ENCODE measurements around the gene GLG1. TPM values are rescaled to one million over a fixed set of nuclear protein-coding genes. Genes with fewer than 3 reads are reported as not detected.

The GLG1 gene
- total RNA-seq, 1 donor from 2014 or later = 81.4 TPM

- intact Hi-C loops (cut with micrococcal nuclease) = no loop called here
- ATAC-seq (ENCODE audit: low read depth) (no peak), DNase-seq (no peak)
- peaks cover 81% of the 10 kb centered on the region for H3K36me3 Mint-ChIP-seq (ENCODE audit: low read depth)
- no peak overlapping the region for H3K4me3 Mint-ChIP-seq
- ChIA-PET CTCF (no interaction called here), POLR2A (no interaction called here)
- no peaks in the 10 kb centered on the region for H3K4me1 Mint-ChIP-seq
- H3K27me3 Mint-ChIP-seq = no peaks in the 10 kb centered on the region
- no peak overlapping the region for H3K27ac Mint-ChIP-seq
- no peak for TF ChIP-seq CTCF (IDR thresholded peaks at IDR 0.05)
- H3K9me3 Mint-ChIP-seq = no peaks in the 10 kb centered on the region
These were observed 121.0 kb downstream of the GLG1 start for GRCh38 chr16:74485916-74486315.

- DNase-seq (no peak), ATAC-seq (ENCODE audit: low read depth) (no peak)
- Mint-ChIP-seq H3K27me3 (no peaks in the 10 kb centered on the region), H3K4me3 (no peak overlapping the region), H3K27ac (no peak overlapping the region), H3K36me3 (ENCODE audit: low read depth) (peaks cover 81% of the 10 kb centered on the region), H3K9me3 (no peaks in the 10 kb centered on the region), H3K4me1 (no peaks in the 10 kb centered on the region)
- ChIA-PET POLR2A (no interaction called here), CTCF (no interaction called here)
- TF ChIP-seq CTCF (IDR thresholded peaks at IDR 0.05) = no peak
- intact Hi-C loops (cut with micrococcal nuclease) = no loop called here
These were observed 126.5 kb downstream of the GLG1 start for GRCh38 chr16:74480150-74481029.

GRCh38 chr16:74477226-74477625, 129.7 kb downstream of the GLG1 start:
- Mint-ChIP-seq H3K4me3 (no peak overlapping the region), H3K36me3 (ENCODE audit: low read depth) (peaks cover 82% of the 10 kb centered on the region), H3K27me3 (no peaks in the 10 kb centered on the region), H3K4me1 (peaks cover 4% of the 10 kb centered on the region), H3K9me3 (no peaks in the 10 kb centered on the region), H3K27ac (no peak overlapping the region)
- CTCF ChIA-PET = no interaction called here
- POLR2A ChIA-PET = no interaction called here
- DNase-seq (no peak), ATAC-seq (ENCODE audit: low read depth) (no peak)
- no peak for TF ChIP-seq CTCF (IDR thresholded peaks at IDR 0.05)
- intact Hi-C loops (cut with micrococcal nuclease) = no loop called here

GRCh38 chr16:74474416-74474815, 132.5 kb downstream of the GLG1 start:
- ChIA-PET CTCF (no interaction called here), POLR2A (interaction anchor here (0.7 kb wide), 1 partner anchor 20 kb away, joined by 6 read pairs; no protein-coding TSS in a partner anchor)
- Mint-ChIP-seq H3K4me3 (no peak overlapping the region), H3K4me1 (peaks cover 5% of the 10 kb centered on the region), H3K27me3 (no peaks in the 10 kb centered on the region), H3K9me3 (no peaks in the 10 kb centered on the region), H3K36me3 (ENCODE audit: low read depth) (peaks cover 89% of the 10 kb centered on the region), H3K27ac (no peak overlapping the region)
- no peak for TF ChIP-seq CTCF (IDR thresholded peaks at IDR 0.05)
- intact Hi-C loops (cut with micrococcal nuclease) = no loop called here
- no peak for ATAC-seq (ENCODE audit: low read depth)
- DNase-seq = no peak

GRCh38 chr16:74472540-74472939, 134.4 kb downstream of the GLG1 start:
- ATAC-seq (ENCODE audit: low read depth) (no peak), DNase-seq (no peak)
- H3K27me3 Mint-ChIP-seq = no peaks in the 10 kb centered on the region
- peaks cover 5% of the 10 kb centered on the region for H3K4me1 Mint-ChIP-seq
- CTCF ChIA-PET = interaction anchor here (0.7 kb wide), 1 partner anchor 185 kb away, joined by 3 read pairs; no protein-coding TSS in a partner anchor
- no peak overlapping the region for H3K4me3 Mint-ChIP-seq
- no peaks in the 10 kb centered on the region for H3K9me3 Mint-ChIP-seq
- no peak for TF ChIP-seq CTCF (IDR thresholded peaks at IDR 0.05)
- H3K36me3 Mint-ChIP-seq (ENCODE audit: low read depth) = peaks cover 94% of the 10 kb centered on the region
- POLR2A ChIA-PET = no interaction called here
- H3K27ac Mint-ChIP-seq = no peak overlapping the region
- intact Hi-C loops (cut with micrococcal nuclease) = no loop called here
